CD4-positive, alpha-beta T cell (primary cell): Measurements from ENCODE around the gene PLXNB2. TPM values are rescaled to one million over a fixed set of nuclear protein-coding genes. Genes with fewer than 3 reads are reported as not detected.

Source experiments
- ATAC-seq: fragments of 200-7000 bp; cut with Tn5 transposase; one replicate; pipeline ENCODE4 v1.10.0; 2022; ENCODE audit warnings: mild to moderate bottlenecking; ENCODE audit not compliant: poor library complexity
- CTCF ChIA-PET: fragments of 350-600 bp; sonication (Branson Sonifier 250); formaldehyde crosslinking; loops from one replicate; lab custom pipeline; 2021; ENCODE audit warnings: antibody characterized with exemption, inconsistent platforms; lab: Charles Lee
- POLR2A ChIA-PET: fragments of 350-600 bp; sonication (Branson Sonifier 250); formaldehyde crosslinking; loops from one replicate; lab custom pipeline; 2021; ENCODE audit warnings: antibody characterized with exemption, inconsistent platforms; lab: Charles Lee
- DNase-seq, 14 experiments: peaks; one replicate each; pipeline ENCODE4 v3.0.0-alpha.2; 2013 to 2020; ENCODE audit warnings: mixed read lengths in 2 of 14
- H3K27ac ChIP-seq, 2 donors: one replicate each; pipeline versions ENCODE4 v1.5.1 to v1.7.0; 2013; ENCODE audit warnings: low read length in 2 of 2, low read depth in 1 of 2, mild to moderate bottlenecking in 1 of 2
- H3K27me3 ChIP-seq, 2 experiments: 1 replicate in 1 of 2; 2 replicates in 1 of 2; pipeline versions ENCODE4 v1.6.1 to v1.7.0; 2013; ENCODE audit warnings: low read length in 2 of 2, control low read depth in 1 of 2, mild to moderate bottlenecking in 1 of 2, moderate library complexity in 1 of 2; ENCODE audit not compliant: insufficient read depth in 2 of 2, control insufficient read depth in 1 of 2
- H3K36me3 ChIP-seq: one replicate; pipeline ENCODE4 v1.6.1; 2013; ENCODE audit warnings: low read length, control low read depth; ENCODE audit not compliant: insufficient read depth
- H3K4me1 ChIP-seq: one replicate; pipeline ENCODE4 v1.6.1; 2013; ENCODE audit warnings: low read length, control low read depth; ENCODE audit not compliant: insufficient read depth
- H3K4me3 ChIP-seq: one replicate; pipeline ENCODE4 v1.5.1; 2013; ENCODE audit warnings: mild to moderate bottlenecking, low read length, moderate library complexity
- H3K9me3 ChIP-seq, 2 experiments: 1 replicate in 1 of 2; 2 replicates in 1 of 2; pipeline versions ENCODE4 v1.6.1 to v1.7.0; 2013; ENCODE audit warnings: low read length in 2 of 2, mild to moderate bottlenecking in 2 of 2, control low read depth in 1 of 2, moderate library complexity in 1 of 2; ENCODE audit not compliant: control insufficient read depth in 1 of 2, insufficient read depth in 1 of 2
- H3K27ac Mint-ChIP-seq: one replicate; pipeline ENCODE4 v1.8.0; 2020; ENCODE audit warnings: mixed read lengths
- H3K27me3 Mint-ChIP-seq: one replicate; pipeline ENCODE4 v1.8.0; 2021; ENCODE audit warnings: mixed read lengths
- H3K36me3 Mint-ChIP-seq: one replicate; pipeline ENCODE4 v1.8.0; 2021; ENCODE audit warnings: low read depth, mixed read lengths
- H3K4me1 Mint-ChIP-seq: one replicate; pipeline ENCODE4 v1.8.0; 2021; ENCODE audit warnings: low read depth, mixed read lengths
- H3K4me3 Mint-ChIP-seq: one replicate; pipeline ENCODE4 v1.8.0; 2020; ENCODE audit warnings: mild to moderate bottlenecking, mixed read lengths
- H3K9me3 Mint-ChIP-seq: one replicate; pipeline ENCODE4 v1.8.0; 2020; ENCODE audit warnings: mixed read lengths
- intact Hi-C, 2 experiments: fragments of 100-400 bp; cut with DNase I in 1 of 2; cut with micrococcal nuclease in 1 of 2; formaldehyde crosslinking; loops; one replicate each; pipeline versions ENCODE4 v1.15.1 to v1.9.0; 2023 to 2025; cut with DNase I, micrococcal nuclease
- total RNA-seq, 174 experiments: library from RNA in 2 of 174; stranded (reverse) in 2 of 174; gene quantifications; one replicate each; pipeline ENCODE4 v1.2.3 and lab custom pipeline; 2021 to 2026
- TF ChIP-seq, protein P1 (sequence below): fragments of 200-600 bp; IDR thresholded peaks from one replicate; pipeline ENCODE4 v1.8.0; 2022; ENCODE audit warnings: antibody characterized with exemption, mild to moderate bottlenecking

The PLXNB2 gene
- total RNA-seq, 2 experiments from 2014 or later, result 2.8 to 3.9 TPM

DNA sequence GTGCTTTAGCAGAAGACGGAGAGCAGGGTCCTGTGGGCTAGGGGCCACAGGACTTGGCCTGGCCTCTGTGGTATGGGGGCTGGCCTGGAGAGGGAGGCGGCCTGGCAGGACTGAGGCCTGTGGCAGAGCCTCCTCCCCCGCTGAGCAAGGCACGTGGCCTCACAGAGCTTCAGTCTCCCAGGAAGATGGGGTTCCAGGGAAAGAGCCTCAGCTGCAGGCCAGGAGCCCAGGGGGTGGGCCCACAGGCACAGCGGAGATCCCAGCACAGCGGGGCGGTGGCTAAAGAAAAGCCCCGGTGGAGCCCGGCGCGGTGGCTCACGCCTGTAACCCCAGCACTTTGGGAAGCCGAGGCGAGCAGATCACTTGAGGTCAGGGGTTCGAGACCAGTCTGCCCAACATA lies 48.1 kb downstream of the PLXNB2 start:
- Histone ChIP-seq H3K4me1 (peaks cover 22% of the 10 kb centered on the region), H3K9me3 (peaks cover 0 to 19% of the 10 kb centered on the region in 2 experiments), H3K4me3 (no peak overlapping the region), H3K36me3 (no peaks in the 10 kb centered on the region), H3K27me3 (peaks cover 23 to 29% of the 10 kb centered on the region in 2 experiments), H3K27ac (no peak overlapping the region)
- TF ChIP-seq, protein P1, sequence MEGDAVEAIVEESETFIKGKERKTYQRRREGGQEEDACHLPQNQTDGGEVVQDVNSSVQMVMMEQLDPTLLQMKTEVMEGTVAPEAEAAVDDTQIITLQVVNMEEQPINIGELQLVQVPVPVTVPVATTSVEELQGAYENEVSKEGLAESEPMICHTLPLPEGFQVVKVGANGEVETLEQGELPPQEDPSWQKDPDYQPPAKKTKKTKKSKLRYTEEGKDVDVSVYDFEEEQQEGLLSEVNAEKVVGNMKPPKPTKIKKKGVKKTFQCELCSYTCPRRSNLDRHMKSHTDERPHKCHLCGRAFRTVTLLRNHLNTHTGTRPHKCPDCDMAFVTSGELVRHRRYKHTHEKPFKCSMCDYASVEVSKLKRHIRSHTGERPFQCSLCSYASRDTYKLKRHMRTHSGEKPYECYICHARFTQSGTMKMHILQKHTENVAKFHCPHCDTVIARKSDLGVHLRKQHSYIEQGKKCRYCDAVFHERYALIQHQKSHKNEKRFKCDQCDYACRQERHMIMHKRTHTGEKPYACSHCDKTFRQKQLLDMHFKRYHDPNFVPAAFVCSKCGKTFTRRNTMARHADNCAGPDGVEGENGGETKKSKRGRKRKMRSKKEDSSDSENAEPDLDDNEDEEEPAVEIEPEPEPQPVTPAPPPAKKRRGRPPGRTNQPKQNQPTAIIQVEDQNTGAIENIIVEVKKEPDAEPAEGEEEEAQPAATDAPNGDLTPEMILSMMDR, result no peak
- Mint-ChIP-seq H3K4me1 (peaks cover 7% of the 10 kb centered on the region), H3K27me3 (peaks cover 18% of the 10 kb centered on the region), H3K27ac (no peak overlapping the region), H3K36me3 (no peaks in the 10 kb centered on the region), H3K9me3 (no peaks in the 10 kb centered on the region), H3K4me3 (no peak overlapping the region)
- CTCF ChIA-PET, result no interaction called here
- ATAC-seq (no peak), DNase-seq (no peak)
- intact Hi-C loops, result no loop called here
- POLR2A ChIA-PET, result no interaction called here

DNA sequence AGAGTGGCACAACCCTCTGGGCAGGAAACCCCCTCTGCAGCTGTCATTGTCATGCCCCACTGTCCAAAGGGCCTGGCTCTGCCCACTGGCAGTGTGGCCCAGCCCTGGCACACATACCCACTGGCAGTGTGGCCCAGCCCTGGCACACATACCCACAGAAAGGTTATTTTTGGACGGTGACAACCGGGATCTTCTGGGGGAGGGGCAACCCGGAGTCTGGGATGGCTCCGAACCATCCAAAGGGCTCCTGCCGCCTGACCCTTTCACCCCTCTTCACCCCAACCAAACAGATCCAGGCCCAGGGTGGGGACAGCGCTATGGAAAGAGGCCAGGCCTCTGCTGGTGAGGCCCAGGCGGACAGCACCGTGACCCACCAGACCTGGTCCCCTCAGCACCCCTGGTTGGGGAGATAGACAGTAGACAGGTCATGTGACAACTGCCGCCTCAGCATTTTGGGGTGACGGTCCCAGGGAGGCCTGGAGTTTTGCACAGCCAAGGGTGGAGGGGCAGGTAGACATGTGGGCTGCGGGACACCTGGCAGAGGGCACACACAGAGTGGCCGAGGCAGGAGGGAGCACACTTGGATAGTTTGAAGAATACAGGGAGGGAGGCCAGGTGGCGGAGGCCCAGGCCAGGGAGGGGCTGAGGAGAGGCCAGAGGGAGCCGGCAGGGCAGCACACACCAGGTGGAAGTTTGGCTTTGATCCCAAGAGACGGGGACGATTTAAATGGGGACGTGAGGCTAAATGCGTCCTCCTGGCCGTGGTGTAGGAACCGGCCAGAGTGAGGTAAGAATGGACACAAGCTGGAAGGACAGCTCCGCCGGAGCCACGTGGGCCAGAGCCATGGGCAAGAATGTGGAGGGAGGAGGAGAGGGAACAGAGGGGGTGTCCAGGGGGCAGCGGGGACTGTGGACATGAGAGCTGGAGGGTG lies 48.8 kb downstream of the PLXNB2 start:
- Mint-ChIP-seq H3K36me3 (no peaks in the 10 kb centered on the region), H3K4me1 (peaks cover 7% of the 10 kb centered on the region), H3K9me3 (no peaks in the 10 kb centered on the region), H3K4me3 (no peak overlapping the region), H3K27me3 (peaks cover 18% of the 10 kb centered on the region), H3K27ac (no peak overlapping the region)
- TF ChIP-seq, protein P1, result no peak
- no peaks in the 10 kb centered on the region for H3K36me3 ChIP-seq
- no peak for ATAC-seq
- peaks cover 22% of the 10 kb centered on the region for H3K4me1 ChIP-seq
- ChIA-PET POLR2A (no interaction called here), CTCF (no interaction called here)
- H3K9me3 ChIP-seq, result peaks cover 0 to 19% of the 10 kb centered on the region in 2 experiments
- H3K27me3 ChIP-seq, result peaks cover 22 to 28% of the 10 kb centered on the region in 2 experiments
- no peak for DNase-seq
- H3K27ac ChIP-seq, result no peak overlapping the region
- no peak overlapping the region for H3K4me3 ChIP-seq
- intact Hi-C loops, result no loop called here

DNA sequence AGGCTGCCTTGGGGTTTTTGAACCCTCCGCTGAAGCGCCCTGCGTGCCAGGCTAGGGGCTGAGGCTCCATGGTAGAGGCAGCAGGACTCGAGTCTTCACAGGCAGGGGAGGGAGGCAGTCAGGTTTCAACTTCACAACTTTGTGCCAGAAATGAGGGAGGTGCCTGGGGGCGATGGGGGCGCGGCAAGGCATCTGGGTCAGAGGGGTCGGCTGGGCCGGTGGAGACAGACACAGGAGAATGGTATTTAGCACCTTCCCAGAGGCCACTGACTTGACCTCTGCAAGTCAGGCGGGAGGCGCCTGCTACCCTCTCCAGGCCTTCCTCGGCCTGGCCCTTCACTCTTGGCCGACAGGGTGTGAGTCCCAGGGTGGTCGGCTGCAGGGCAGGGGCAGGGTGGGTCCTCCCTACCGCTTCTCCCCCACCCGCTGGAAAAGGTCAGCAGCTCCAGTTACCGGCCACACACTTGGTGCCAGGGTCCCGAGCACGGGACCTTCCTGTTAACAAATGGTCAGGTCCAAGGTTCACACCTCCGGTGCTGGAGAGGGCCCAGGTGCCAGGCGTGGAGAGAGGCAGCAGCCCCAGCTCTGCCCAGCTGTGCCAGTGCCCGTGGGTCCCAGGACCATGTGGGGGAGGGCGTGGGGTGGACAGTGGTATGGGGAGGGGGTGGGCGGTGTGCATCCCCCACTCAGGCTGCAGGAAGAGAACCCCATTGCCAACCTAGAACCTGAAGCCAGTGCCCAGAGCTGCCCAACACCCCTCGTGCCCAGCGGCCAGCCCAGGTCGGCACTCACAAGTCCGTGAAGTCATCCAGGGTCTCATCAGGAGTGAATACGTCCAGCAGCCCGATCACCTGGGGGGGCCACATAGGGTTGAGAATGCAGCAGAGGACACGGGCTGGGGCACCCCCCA lies 49.7 kb downstream of the PLXNB2 start:
- intact Hi-C loops, result no loop called here
- H3K4me3 Mint-ChIP-seq, result no peak overlapping the region
- no peak for ATAC-seq
- H3K4me3 ChIP-seq, result no peak overlapping the region
- H3K4me1 ChIP-seq, result peaks cover 17% of the 10 kb centered on the region
- peaks cover 13 to 19% of the 10 kb centered on the region in 2 experiments for H3K27me3 ChIP-seq
- ChIA-PET POLR2A (no interaction called here), CTCF (no interaction called here)
- peaks cover 16% of the 10 kb centered on the region for H3K27me3 Mint-ChIP-seq
- H3K4me1 Mint-ChIP-seq, result peaks cover 7% of the 10 kb centered on the region
- peaks cover 0 to 14% of the 10 kb centered on the region in 2 experiments for H3K9me3 ChIP-seq
- H3K27ac ChIP-seq, result no peak overlapping the region
- no peaks in the 10 kb centered on the region for H3K36me3 Mint-ChIP-seq
- DNase-seq, result no peak
- H3K27ac Mint-ChIP-seq, result no peak overlapping the region
- TF ChIP-seq, protein P1, result no peak
- H3K9me3 Mint-ChIP-seq, result no peaks in the 10 kb centered on the region
- H3K36me3 ChIP-seq, result no peaks in the 10 kb centered on the region
